Stimulated activated naive CD4-positive, alpha-beta T cell (primary cell): ENCODE data around the gene MCC.

Source experiments
- DNase-seq, 6 experiments: peaks; one replicate each; lab custom pipeline; 2025; lab: John Stamatoyannopoulos, UW

The MCC gene

DNA sequence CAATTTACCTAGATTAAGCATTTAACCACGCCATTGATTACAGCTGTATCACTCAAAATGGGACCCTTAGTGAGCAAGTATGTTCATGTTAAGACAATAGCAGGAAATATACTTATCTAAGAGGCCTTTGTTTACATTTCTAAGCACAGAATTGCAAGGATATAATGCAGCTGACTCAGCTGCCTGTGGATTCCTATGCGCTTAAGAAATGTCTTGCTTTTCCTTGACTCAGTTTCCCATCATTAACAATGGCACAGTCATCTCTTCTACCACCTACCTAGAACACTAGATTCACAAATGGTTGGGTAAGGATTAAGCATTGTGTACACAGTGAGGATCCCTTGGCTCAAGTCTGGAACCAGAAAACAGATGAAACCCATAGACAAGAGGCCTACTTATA lies 217.2 kb downstream of the MCC start:
- DNase-seq: no peak

DNA sequence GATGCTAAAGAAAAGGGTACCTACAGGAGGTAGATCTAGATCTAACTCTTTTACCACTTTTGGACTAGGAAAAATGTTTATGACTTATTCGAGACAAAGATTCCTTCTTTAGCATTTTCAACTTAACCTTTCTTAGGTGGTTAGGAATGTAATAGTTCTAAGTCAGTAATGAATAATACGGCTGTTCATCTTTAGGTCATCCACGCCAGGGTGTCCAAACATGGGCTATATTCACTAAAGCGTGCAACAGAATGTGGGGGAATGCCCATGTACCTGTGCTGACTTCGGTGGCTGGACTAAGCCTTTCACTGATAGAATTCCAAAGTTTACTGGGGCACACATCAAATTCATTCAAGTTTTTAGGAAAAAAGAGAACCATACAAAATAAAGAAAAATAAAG lies 218.2 kb downstream of the MCC start:
- DNase-seq: no peak

DNA sequence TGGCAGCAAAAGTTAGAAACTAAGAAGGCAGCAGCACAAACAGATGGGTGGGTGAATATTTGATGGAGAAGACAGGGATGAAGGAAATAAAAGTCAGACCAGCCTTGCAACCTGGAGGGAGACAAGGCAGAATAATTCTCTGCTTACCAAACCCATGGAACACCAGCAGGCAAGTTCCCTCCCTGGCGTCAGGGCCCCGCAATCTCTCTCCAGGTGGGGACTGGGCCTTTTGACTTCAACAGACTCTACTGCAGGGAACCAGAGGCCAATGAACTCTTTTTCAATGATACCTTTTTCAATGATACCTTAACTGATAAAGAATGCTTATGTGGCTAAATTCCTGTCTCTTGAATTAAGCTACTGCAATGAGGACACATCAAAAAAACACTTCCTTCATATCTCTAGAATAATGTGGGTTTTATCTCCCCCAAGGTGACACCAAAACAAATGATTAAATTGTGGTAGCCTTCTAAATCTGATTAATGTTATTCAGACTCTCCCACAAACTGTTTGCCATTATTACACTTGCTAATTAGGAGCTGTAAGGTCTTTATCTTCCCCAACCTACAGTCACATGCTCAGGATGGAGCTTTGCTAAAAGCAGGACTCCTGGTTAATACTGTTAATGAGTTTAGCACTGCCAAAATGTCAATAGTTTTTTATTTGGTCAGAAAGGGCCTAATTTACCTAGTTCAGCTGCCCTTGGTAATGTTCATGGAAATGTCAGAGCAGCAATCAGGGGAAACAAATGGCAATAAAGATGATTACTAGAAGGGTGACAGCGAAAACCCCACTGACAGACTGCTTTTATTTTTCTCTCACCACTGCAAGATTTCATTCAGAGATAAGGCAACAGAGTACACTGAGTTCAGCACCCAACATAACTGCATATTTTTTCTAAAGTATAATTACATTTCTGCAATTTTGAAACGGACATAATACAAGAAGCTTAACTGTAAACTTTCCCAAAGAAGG lies 218.9 kb downstream of the MCC start:
- no peak for DNase-seq

DNA sequence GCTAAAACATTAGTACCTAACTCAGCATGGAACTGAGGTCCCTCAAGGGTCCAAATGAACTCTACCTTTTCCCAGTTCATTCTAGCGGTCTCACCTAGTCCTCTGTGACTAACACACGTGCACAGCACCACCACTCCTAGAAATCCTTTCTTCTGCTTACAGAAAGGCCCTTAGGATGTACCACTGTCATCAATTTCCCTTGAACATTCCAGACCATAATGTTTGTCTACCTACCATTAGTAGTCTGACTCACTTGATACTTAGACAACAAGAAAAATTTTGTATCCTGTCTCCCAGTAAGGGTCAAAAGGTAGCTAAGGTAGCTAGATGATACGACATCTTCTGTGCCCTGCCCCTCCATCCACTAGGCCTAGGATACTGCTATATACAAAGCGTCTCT lies 220.0 kb downstream of the MCC start:
- no peak for DNase-seq

DNA sequence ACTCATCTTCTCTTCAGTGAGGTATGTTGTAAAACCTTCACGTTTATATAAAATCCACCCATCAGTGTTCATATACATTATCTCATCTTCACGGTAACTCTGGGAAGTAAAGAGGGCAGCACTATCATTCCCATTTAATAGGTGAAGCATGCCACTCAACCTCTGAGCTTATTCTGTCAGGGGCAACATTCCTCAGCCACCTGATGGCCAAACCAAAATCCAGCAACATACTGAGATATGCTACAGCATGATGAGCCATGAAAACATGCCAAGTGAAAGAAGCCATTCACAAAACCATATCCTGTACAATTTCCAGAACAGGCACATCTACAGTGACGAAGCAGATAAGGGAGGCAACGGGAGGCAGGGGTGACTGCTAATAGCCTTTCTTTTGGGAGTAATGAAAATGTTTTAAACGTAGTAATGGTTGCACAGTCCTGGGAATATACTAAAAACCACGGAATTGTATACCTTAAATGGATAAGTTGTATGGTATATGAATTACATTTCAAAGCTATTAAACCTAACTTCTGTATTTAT lies 220.8 kb downstream of the MCC start:
- no peak for DNase-seq

DNA sequence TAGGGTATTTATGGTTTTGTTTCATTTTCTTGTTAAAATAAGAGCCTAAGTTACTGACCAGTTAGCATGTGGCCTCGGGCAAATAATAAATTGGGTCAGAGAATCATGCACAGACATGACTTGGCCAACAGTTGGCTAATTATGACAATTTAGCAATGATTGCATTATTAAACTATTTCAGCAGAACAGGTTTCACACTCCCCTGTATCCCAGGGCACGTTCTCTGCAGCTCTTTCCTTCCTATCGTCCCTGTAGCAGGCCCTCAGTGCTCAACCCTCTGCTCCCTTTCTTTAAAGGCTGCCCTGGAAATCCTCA lies 221.4 kb downstream of the MCC start:
- DNase-seq: no peak

DNA sequence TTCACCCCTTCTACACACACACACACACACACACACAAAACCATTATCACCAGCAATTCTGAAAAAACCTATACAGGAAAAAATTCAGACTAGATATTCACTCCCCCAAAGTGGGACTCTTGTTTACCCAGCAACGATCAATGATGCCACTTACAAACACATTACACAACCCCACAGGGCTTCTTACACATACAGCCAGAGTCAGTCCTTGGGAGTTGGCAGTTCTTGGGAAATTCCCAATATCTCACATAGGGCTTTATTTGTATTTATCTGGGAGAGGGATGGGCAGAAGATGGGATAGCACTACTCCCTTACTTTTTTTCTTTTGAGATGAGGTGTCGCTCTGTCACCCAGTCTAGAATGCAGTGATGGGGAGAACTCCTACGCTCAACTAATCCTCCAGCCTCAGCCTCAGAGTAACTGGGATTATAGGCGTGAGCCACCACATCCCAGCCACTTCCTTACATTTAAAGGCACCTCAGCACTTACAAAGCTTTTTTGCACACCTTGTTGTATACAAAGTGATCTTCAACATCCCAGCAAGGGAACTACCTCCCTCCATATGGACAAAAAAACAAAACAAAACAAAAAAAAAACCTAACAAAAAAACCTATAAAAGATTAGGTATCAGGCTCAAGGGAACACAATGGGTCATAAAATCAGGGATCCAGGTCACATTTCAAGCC lies 221.9 kb downstream of the MCC start:
- no peak for DNase-seq

DNA sequence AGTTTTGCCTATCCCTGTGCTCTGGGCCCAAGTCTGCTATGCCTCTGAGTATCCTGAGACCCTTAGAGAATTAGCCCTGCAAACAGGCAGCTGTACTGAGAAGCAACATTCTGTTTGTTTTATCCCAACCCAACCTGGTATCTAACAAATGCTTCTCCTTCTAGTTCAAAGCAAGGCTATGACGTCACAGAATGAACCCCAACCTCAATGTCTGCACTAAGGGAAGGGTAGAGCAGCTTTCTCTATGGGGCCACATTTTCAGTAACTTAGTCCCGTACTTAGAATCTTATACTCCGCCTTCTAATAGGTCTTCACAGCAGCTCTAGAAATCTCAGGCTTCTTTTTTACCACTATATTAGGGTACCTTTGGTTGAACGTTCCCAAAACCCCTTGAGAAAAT lies 223.1 kb downstream of the MCC start:
- no peak for DNase-seq

DNA sequence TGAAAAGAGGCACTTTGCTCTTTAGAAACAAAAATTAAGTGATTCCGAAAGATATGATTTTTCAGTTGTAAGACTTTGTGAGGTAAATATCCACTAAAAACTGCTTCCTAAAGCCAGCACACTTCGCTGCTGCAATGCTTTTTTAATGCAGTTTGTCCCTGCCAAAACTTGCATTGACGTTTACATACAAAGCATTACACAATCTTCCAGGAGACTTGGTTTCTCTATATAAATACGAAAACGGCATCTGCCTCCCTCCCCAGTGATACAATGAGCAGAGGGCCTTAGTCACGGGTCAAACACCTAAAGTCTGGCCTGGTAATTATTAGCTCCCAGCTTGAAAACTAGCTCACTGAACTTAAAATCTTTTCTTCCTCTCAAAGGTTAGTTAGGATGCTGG lies 224.2 kb downstream of the MCC start:
- DNase-seq: no peak

DNA sequence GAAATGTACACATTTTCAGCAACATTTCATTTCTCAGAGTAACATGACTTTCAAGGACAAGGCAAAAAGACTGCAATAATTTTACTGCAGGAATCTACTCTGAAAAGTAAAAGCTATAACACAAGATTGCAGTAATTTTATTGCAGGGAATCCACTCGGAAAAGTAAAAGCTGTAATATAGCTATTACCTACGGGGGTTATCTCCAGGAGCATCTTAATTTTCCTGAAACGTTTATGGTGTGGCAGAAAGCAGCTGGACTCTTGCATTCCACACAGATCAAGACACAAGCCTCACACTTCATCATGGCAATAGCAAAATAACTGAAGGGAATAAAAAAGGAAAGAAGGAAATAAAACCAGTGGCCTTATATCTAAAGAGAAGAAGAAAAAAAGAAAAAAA lies 224.7 kb downstream of the MCC start:
- no peak for DNase-seq

DNA sequence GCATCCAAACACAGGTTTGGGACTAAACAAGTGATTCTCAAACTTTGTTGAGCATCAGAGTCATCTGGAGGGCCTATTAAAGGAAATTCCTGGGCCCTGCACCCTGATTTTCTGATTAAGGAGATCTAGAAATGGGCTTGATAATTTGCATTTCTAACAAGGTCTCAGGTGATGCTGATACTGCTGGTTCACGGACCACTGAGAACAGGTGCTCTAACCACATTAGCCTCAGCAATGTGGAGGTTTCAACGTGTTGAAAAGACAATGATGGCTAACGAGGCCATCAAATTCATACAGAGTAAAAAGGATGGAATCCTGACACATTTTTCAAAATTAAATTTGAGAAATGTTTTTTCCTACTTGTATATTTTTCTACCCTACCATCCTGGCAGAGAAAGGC lies 225.6 kb downstream of the MCC start:
- DNase-seq: no peak

DNA sequence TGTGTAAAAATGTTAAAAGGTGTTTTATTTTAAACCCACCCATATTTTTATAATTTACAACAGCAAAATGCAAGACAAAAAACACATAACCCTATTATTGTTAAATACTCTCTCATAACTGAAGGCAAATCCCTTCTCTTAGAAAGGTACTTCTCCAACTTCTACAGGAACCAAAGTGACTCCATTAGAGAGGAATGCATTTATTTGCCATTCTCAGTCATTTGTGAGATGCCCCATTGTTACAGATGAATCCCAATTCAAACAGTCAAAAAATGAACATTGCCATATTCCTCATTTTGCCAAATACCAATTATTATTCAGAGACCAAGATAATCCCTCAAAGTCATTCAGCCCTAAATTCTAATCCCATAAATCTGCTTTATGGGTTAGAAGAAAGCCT lies 229.2 kb downstream of the MCC start:
- no peak for DNase-seq

DNA sequence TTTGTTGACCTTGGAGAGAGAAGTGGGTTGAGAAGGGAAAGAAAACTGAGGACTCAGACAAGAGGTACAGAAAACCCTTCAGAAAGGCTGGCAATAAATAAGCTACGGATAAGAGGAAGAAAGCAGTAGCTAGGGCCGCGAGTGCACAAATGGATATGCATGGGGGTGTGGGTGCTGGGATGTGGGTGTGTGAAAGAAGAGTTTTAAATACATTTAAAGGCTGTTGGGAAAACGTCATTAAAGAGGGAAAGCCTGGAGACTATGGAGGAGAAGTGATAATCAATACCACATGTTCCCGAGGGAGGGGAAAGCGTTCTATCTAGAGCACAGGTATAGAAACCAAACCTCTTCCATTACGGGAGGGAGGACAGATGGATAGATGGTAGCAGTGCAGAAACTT lies 230.7 kb downstream of the MCC start:
- no peak for DNase-seq

DNA sequence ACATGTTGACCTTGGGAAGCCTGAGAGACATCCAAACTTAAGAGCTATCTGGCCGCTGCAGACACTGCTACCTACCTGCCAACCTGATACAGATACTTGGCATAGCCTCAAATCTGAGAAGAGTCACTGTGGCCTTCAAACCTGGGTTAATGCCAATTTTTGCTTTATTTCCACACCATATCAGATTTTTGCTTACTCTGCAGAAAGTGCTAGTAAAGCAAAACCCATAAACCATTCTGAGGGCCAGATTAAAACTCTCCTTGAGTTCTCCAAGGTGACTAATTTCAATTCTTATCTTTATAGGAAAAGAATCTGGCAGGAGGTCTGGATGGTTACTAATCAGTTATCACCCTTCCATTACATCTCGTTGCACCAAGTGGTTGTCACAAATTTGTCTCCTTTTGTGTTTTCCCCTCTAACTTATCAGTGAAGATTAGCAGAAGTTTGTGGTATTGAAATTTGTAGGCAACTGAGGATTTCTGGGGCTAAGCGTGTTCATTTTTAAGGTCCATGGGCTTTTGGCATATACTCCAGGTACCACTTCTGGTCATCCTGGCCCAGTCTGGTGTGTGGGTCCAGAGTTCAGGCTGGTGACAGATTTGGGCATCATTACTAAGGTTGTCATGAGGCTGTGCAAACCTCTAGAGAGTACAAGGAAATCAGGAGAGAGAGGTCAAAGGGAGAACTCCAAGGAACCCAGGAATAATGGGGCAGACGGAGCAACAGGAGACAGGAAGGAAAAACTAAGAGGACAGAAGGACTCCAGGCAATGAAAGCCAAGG lies 231.4 kb downstream of the MCC start:
- DNase-seq: no peak

DNA sequence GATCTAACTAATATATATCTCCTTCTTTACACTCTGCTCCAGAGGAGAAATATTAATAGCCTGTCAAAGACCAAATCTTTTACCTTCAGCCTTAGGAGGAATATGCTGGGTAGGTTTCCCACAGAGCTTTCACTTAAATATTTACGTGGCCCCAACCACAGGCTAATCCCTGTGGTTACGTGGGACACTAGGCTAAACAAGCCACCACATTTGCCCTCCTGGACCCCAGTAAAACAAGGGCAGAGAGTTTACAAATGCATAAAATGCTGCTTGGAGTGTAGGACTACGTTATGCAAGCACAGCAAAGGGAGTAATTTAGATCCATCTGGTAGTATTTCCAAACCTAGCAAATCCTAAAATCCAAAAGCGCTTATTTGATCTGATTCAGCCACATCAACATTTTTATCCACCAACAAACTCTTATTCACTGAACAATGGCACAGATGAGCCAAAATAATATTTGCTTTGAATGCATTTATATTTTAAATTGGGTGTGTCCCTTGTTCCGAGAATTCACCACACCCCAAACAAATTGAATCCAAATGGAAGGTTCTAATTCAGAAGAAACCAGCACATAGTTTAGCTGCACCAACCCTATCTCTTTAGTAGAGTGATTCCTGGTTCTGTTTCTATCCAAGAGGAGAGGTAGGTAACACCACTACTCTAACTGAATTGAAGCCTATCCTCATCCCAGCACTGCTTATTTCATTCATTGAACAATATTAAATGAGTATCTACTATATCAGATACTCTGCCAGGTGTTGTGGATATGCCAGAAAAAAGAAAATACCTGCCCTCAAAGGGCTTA lies 232.5 kb downstream of the MCC start:
- no peak for DNase-seq

DNA sequence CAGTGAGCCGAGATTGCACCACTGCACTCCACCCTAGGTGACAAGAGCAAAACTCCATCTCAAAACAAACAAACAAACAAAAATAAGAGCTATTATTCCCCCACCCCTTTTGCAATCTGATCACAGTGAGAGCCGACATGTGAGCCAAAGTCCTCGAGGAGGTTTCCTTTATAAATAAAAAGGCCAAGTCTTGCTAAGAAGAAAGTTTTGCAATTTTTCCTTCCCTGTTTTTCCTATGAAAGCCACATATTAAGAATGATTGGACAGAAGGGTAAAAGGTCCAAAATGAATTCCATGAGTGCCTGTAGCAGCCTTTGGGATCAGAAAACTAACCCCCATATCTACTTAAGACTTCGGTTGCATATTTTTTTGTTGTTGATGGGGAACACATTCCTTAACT lies 233.1 kb downstream of the MCC start:
- no peak for DNase-seq

DNA sequence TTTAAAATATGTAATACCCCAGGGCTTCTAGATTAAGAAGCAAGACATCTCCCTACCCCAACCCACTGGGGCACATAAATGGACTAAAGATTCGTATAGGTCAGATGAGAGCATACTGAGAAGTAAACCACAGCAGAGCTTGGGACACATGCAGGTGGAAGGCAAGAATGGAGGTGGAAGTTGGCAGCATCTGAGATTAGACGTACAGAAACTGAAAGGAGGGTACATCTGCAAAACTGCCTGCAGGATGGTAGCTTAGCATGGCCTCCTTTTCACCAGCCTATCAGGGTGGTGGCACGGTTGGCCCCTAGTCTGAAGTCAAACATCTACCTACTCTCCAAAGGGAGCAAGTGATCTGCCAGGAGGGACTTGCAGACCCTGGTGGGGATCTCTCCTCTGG lies 235.2 kb downstream of the MCC start:
- DNase-seq: no peak

DNA sequence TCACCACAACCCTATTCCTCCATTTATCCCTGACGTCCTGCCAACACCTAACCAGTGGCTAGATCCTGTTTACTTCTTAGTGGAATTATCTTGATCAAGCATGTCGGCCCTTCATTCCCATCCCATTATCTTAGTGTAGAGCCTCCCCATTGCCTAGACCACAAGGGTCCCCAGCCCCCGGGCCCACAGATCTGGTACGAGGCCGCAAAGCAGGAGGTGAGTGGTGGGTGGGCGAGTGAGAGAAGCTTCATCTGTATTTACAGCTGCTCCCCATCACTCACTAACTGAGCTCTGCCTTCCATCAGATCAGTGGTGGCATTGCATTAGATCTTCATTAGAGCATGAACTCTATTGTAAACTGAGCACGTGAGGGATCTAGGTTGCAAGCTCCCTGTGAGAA lies 236.2 kb downstream of the MCC start:
- no peak for DNase-seq

DNA sequence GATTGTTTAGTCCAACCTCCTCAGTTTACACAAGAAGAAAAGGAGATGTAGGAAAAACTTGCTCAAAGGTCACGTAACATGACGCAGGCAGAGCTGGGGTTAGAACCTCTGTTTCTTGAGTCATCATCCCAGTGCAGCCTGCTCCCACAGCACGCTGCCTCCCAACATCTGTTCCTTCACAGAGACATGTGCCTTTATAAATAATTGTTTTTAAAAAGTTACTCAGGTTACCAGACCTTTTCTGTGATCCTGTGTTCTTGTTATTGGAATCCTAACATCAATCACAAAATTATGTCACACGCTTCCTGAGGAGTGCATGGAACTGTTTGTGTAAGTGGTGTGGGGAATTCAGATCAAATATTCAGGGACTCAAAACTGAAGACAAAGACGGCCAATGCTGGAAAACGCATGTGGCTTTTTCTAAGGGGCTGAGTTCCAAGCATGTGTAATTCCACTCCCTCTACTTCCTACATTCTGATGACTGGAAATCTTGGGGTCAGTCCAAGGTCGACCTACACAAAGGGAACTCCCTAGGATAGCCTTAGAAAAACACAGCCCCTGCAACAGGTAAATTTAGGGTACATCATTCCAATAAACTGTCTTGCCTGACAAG lies 237.8 kb downstream of the MCC start:
- no peak for DNase-seq

DNA sequence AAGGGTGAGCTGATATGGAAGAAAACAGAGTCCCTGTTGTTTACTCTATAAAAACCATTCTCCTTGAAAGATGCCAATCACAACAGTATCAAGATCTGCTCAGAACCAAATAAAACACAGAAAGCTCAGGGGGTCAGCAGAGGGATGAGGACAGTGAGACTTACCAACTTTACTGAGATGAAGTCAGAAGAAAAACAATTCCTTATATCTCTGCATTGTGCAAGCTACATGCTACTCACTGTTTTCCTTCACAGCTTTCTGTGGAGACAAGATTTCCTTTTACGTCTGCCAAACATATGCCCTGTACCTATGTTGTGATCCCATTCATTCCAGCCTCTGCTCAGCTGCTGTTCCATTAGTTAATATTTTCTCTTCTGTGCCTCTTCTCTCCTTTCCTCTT lies 239.0 kb downstream of the MCC start:
- DNase-seq: no peak

DNA sequence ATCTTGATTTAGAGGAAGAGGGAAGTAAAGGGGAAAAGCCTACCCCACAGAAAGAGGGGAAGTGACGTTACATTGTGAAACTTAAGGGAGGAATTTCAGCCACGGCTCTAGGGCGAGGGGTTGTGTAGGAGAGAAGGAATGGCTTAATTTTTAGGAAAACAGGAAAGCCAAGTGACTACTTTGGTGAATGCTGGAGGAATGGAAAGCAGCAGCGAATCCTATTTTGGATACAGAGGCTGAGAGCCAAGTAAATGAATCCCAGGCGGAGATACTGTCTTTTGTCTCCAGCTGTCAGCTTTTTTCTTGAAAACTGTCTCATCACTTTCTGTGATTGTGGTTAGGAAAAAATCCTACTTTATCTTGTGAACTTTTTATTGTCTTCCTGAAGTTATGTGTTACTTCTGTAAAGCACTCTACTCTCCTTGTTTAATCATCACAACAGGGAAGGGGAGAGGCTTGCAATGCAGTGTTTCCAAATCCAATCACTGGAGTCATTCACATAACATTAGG lies 241.8 kb downstream of the MCC start:
- DNase-seq: no peak
